HG03159 (cell line): ENCODE measurements around the gene NUMA1.

ENCODE experiments used
- ATAC-seq: cut with Tn5 transposase; IDR thresholded peaks from one replicate; pipeline ENCODE4 v1.9.1; 2021; ENCODE audit warnings: mild to moderate bottlenecking, moderate library complexity; ENCODE audit not compliant: unreplicated experiment

NUMA1 gene

DNA sequence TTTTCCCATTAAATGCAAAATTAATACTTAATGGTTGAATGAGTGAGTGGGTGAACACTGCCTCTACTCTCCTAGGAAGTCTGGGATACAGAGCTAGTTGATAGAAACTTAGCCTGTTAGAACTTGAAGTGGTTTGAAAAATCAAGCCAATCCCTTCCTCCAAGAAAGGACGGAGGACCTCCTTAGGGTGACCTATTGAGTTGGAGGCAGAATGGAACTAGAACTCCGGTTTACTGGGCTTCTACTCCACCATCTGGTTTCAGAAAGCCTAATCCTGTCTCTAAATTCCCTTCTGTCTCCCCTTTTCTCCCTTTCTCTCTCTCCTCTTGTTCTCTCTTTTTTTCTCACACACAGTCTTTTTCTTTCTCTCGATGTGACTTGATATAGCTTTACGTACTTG is 101.2 kb downstream of the NUMA1 start:
- ATAC-seq: no peak

DNA sequence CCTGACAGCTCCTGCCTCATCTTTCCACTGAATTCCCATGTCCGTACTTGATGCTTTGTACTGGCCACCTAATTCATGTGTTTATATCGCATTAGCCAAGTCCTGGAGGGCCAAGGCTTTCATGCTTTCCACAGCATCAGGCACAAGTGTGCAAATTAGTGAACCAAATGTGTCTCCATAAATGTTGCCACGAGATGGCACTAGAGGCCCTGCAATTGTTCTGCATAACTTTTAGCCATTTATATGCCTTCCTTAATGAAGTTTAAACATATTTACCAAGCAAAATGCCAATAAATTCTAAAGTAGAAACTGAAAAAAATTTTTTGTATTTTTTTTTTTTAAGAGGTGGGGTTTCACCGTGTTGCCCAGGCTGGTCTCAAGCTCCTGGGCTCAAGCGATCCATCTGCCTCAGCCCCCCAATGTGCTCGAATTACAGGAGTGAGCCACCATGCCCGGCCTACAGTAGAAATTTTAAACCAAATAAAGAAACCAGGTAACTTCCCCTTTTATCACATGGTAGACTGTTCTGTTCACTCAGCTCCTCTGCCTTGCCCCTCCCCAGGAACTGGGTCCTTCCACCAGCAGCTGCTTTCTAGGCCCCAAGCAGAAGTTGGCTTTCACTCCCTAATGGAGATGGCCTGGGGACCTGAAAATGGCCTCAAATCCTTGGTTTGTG is 102.5 kb downstream of the NUMA1 start:
- ATAC-seq: no peak

DNA sequence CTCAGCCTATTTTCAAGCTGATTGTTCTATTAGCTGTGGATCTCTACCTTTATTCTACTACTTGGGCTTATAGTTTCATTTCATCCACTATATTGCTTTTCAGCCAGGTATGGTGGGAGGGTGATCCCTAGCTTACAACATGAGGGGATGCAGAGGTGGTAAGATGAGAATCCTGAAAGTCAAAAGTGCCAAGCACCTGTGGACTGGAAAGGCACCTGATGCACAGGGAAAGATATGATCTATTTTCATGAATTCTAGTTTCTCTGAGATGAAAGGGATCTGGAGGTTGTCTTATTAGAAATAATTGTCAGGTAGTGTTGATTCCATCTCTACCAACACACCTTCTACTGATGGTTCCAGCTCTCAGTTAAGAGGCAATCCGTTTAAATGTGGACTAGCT is 103.3 kb downstream of the NUMA1 start:
- no peak for ATAC-seq

DNA sequence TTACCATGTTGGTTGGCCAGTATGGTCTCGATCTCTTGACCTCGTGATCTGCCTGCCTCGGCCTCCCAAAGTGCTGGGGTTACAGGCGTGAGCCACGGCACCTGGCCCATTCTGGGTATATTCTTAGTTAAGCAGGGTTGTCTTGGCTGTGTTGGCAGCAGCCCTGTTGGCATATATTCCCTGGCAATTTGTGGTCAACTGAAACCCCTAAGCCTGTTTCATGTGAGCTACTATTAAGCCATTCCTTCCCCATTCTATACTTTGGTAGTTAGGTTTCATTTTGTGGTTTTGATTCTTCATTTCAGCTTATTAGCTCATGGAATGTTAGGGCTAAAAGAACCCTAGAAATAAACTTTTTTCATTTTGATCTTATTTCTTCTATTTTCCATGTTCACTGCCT is 103.8 kb downstream of the NUMA1 start:
- no peak for ATAC-seq

DNA sequence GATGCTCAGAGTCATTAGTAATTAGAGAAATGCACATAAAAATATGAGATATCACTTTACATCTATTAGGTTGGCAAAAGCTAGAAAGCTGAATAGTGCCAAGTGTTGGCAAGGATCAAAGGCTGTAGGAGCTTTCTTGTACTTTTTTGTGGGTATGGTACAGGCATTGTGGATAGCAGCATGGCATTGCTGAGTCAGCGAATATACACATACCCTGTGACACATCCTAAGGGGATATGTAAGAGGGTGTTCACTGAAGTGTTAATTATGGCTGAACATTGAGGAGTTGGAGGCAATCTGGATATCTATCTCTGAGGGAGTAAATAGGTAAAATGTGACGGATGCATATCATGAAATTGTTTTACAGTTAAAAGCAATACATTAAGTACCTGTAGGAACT is 108.7 kb downstream of the NUMA1 start:
- ATAC-seq: no peak

DNA sequence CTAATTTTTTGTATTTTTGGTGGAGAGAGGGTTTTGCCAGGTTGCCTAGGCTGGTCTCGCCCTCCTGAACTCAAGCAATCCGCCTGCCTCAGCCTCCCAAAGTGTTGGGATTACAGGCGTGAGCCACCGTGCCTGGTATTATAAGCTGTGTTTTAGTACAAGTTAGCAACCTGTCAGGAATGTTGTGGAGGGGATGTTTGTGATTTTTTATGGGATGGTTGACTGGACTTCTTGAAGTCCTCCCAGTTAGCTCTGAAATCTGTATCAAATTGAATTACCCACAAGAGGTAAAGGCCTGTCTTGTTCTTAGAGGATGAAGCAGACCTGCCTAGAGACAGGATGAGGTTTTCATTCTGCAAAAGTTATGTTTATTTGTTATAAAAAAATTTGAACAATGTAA is 115.7 kb downstream of the NUMA1 start:
- no peak for ATAC-seq

DNA sequence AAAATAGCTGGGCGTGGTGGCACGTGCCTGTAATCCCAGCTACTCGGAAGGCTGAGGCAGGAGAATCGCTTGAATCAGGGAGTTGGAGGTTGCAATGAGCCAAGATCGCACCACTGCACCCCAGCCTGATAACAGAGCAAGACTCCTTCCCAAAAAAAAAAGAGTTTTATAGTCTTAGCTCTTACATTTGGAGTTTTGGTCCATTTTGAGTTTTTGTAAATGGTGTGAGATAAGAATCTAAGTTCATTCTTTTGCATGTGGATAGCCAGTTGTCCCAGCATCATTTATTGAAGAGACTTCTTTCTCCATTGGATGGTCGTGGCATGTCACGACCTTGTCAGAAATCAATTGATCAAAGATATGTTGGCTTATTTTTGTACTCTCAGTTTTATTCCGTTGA is 116.9 kb downstream of the NUMA1 start:
- ATAC-seq: no peak

DNA sequence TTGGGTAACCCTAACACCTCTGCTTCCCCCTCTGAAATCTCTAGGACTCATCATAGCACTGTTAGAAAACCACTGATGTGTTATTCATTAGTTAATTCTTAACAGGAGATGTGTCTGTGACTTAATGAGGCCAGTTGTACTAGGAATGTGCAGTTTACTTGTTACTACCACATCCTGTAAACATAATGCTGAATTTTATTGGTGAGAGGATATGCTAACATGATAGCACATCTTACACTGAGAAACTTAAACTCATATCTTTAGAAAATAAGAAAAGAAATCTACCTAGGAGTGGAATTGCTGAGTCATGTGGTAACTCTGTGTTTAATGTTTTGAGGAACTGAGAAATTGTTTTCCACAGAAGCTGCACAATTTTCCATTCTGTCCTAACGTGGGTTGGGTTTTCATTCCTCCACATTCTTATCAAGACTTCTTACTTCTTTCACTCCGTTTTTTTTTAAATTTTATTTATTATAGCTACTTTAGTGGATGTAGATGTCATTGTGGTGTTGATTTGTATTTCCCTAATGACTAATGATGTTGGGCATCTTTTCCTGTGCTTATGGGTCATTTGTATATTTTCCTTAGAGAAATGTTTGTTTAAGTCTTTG is 117.8 kb downstream of the NUMA1 start:
- no peak for ATAC-seq

DNA sequence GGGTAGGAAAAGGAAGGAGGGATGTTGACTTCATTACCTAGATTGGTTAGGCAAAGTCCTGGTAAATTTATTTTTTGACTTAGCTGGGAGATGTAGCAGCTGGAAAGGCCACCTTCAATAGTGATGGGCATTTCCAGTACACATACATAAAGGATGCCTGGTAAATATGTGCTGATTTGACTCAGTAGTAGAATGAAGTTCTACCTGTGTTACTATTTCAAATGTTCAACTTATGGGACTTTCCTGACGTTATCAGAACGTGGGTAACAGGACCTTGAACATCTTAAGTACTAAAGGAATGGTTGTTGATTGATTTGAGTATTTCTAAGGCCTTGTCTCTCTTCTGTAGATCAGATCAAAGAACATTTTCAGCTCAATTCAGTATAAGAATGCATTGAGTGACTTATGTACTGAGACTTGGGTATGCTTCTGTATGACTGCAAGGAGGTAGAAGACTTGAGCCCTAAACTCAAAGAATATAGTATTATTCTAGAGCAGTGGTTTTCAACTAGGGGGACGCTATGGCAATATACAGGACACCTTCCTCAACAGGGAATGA is 124.4 kb downstream of the NUMA1 start:
- no peak for ATAC-seq
